Measurements from ENCODE around the gene FAM124B.
A peak's percentile ranks its signal among the peaks of the same experiment; 100 is the strongest.

The FAM124B gene

DNA sequence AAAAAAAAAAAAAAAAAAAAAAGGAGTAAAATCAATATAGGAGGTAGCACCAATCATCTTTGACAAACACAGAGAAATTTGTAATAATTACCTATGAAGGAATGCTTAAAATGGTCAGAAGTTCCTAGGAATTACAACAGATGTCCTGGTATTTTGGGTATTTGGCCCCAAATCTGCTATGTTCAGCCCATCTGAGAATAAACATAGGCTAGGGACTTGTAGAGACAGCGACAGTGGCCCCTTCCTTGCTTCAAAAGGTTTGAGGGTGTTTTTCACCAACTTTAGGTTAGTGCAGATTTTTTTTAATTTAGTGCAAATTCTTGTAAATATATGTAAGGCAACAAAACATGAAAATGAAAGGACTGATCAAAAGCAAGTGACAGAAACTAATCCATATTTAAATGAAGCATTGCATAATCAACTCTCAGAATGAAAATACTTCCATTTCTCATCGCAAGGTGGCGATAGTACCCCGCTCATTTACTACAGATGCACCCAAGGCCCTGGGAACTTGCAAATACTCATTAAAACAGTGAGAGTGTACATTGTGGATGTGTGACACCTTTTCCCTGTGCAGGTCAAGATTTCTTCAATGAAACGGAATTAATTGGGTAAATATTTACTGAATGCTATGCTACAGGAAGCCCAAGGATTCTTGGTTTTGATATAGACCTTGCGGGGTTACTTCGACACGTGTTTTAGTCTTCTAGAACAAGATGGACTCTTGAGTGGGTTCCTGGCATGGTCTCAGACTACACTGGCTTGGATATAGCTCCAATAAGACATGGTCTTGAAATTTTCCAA is 44.6 kb downstream of the FAM124B start:
- Mint-ChIP-seq H3K27ac (no peak overlapping the region), H3K4me3 (no peak overlapping the region), H3K36me3 (no peaks in the 10 kb centered on the region), H3K4me1 (no peaks in the 10 kb centered on the region), H3K27me3 (peaks cover 7% of the 10 kb centered on the region), H3K9me3 (no peaks in the 10 kb centered on the region)
- peak; percentile 88 for ATAC-seq (ENCODE audit: low read depth)
- peak; percentile 63 to 72 for DNase-seq (ENCODE audit: low spot score in 2 of 2)

DNA sequence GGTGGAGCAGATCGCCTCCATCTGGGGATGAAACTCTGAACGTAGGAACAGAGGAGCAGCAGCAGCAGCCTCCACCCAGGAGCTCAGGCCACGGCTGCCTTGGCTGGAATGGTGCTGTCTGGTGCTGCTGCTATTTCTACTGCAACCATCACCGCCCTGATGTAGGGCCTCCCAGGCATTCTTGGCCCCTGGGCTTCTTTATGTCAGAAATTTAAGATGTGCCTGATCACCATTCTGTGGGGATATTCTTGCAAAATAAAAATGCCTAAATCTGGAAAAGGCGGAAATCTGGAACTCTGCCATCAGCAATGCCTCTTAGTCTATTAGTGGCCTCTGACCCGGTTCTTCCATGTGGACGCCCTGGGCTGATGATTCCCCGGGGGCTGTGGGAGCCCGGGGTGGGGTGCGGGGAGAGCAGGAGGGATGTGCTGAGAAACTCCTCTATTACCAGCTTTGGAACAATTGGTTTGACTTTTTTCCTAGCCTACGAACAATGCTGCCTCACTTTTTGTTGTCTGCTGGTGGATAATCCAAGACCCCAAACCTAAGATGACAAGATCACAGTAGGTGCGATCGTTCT is 47.2 kb downstream of the FAM124B start:
- Mint-ChIP-seq H3K4me3 (no peak overlapping the region), H3K4me1 (no peaks in the 10 kb centered on the region), H3K27me3 (peaks cover 6% of the 10 kb centered on the region), H3K9me3 (no peaks in the 10 kb centered on the region), H3K27ac (no peak overlapping the region), H3K36me3 (no peaks in the 10 kb centered on the region)
- DNase-seq (ENCODE audit: low spot score in 2 of 2) (no peak), ATAC-seq (ENCODE audit: low read depth) (no peak)

DNA sequence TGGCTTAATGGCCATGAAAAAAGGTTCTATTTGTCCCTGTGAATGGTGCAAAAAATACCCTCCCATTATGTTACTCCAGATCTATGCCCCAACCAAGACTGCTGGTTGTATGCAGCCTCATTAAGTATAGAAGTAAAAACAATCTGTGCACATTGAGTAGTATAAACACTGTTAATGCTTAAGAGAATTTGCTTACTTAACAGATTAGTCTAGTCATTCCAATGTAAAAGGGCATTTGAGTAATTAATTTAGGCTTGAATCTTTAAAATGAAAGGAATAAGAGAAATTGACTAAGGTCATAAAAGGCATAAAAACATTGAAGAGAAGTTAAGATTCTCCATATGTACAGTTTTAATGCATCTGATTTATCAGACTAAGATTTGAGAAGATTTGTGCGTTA is 51.2 kb downstream of the FAM124B start:
- Mint-ChIP-seq H3K4me3 (no peak overlapping the region), H3K36me3 (peaks cover 5% of the 10 kb centered on the region), H3K9me3 (peaks cover 5% of the 10 kb centered on the region), H3K27ac (no peak overlapping the region), H3K4me1 (no peaks in the 10 kb centered on the region), H3K27me3 (peaks cover 8% of the 10 kb centered on the region)
- DNase-seq (ENCODE audit: low spot score in 2 of 2) (no peak), ATAC-seq (ENCODE audit: low read depth) (no peak)

DNA sequence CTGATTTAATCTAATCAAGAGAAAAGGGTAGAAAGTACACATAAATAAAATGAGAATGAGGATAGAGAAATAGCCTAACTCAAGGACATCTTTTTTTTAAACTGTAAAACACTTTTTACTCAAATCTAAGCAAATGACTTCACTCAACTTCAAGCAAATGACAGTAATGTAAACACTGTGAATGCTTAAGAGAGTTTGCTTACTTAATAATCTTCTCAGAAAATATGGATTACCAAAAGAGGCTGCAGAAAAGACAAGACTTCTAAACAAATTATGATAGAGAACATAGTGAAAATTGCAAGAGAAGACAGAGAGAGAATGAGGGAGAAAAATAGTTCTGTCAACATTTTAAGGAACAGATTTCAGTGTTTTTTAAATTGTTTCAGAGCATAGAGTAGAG is 52.5 kb downstream of the FAM124B start:
- H3K27me3 Mint-ChIP-seq: peaks cover 7% of the 10 kb centered on the region
- no peaks in the 10 kb centered on the region for H3K4me1 Mint-ChIP-seq
- H3K4me3 Mint-ChIP-seq: no peak overlapping the region
- H3K9me3 Mint-ChIP-seq: peaks cover 6% of the 10 kb centered on the region
- ATAC-seq (ENCODE audit: low read depth) (no peak), DNase-seq (ENCODE audit: low spot score in 2 of 2) (no peak)
- peaks cover 6% of the 10 kb centered on the region for H3K36me3 Mint-ChIP-seq
- no peak overlapping the region for H3K27ac Mint-ChIP-seq

DNA sequence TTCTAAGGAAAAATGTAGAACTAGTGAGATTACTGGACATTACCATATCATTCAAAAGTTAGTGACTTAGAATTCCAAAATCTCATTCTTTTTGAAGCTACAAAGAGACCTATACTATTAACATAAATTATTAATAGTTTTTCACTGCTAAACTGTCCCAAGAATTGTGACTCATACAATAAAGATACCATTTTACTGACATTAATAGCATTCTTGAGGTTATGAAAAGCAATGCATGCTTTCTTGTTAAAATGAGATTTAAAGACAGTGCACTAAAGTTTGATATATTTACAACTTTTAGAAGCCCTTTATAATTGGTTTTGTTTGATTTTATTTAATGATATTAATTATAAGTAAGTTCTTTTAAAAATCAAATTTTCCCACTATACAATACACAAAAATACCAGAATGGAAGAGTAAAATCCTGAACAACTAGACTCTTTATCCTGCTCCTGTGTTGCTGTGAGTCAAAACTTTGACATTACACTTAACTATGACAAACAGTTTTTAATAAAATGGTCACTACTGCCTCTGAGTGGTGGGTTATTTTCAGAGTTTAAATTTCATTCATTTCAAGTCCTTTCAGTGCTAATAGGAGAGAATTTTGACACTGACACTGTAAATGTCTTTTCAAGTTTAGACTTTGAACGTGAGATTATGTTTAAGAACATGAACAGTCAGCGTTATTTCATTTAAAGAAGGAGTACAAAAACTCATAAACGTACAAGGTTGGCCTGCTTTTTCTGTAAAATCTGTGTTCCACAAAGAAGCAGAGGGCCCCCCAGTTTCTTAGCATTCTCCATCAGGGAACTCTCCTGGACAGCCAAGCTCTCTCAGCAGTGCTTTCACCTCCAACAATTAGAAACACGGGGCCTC is 54.5 kb downstream of the FAM124B start:
- Mint-ChIP-seq H3K27me3 (peaks cover 6% of the 10 kb centered on the region), H3K9me3 (peaks cover 6% of the 10 kb centered on the region), H3K4me1 (no peaks in the 10 kb centered on the region), H3K36me3 (peaks cover 6% of the 10 kb centered on the region), H3K27ac (no peak overlapping the region), H3K4me3 (no peak overlapping the region)
- ATAC-seq (ENCODE audit: low read depth) (no peak), DNase-seq (ENCODE audit: low spot score in 2 of 2) (no peak)

DNA sequence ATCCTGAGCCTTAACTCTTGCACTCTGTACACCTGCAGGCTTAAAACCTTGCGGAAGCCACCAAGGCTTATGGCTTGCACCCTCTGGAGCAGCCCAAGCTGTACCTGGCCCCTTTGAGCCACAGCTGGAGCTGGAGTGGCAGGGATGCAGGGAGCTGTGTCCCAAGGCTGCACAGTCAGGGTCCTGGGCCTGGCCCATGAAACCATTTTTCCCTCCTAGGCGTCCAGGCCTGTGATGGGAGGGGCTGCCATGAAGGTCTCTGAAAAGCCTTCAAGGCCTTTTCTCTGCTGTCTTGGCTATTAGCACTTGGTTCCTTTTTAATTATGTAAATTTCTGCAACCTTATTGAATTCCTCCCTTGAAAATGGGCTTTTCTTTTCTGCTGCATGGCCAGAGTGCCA is 56.4 kb downstream of the FAM124B start:
- no peak for DNase-seq (ENCODE audit: low spot score in 2 of 2)
- no peak for ATAC-seq (ENCODE audit: low read depth)
- no peaks in the 10 kb centered on the region for H3K4me1 Mint-ChIP-seq
- no peak overlapping the region for H3K27ac Mint-ChIP-seq
- H3K27me3 Mint-ChIP-seq: peaks cover 6% of the 10 kb centered on the region
- peaks cover 6% of the 10 kb centered on the region for H3K36me3 Mint-ChIP-seq
- peaks cover 6% of the 10 kb centered on the region for H3K9me3 Mint-ChIP-seq
- no peak overlapping the region for H3K4me3 Mint-ChIP-seq

DNA sequence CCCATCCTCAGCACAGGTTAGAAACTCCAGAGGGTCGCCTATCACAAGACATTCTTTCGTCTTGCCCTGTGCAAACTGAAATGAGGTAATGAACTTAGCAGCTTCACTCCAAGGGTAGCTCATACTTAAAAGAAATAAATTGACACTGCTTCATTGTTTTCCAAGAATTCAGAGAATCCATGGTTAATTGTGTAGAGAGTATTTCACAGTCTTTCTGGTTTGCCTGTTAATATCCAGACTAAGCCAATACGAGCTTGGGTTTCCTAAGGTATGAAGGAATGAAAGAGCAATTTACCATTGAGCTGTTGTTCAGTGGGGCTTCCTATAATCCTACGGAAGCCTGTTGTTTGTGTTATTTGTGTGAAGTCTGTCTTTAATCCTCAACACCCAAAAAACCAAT is 58.7 kb downstream of the FAM124B start:
- no peak overlapping the region for H3K4me3 Mint-ChIP-seq
- H3K27me3 Mint-ChIP-seq: peaks cover 7% of the 10 kb centered on the region
- peaks cover 6% of the 10 kb centered on the region for H3K36me3 Mint-ChIP-seq
- no peak overlapping the region for H3K27ac Mint-ChIP-seq
- H3K9me3 Mint-ChIP-seq: peaks cover 6% of the 10 kb centered on the region
- DNase-seq (ENCODE audit: low spot score in 2 of 2): no peak
- H3K4me1 Mint-ChIP-seq: no peaks in the 10 kb centered on the region
- ATAC-seq (ENCODE audit: low read depth): no peak

DNA sequence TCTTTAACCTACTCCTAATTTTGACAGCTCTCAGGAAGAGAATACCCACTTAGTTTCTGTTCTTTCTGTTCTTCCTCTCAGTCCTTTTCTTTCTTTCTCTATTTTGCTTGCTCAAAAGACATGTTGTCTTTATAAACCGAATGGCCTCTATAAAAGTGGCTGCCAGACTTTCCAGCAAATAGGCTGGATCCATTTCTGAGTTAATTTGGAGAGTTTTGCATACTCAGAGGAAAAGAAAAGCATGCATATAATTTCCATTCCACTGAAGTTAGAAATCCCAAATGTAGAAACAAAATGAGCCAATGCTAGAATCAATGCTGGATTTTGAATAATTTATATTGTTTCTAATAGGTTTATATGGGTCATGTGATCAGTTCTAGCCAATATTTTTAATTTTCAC is 65.9 kb downstream of the FAM124B start:
- Mint-ChIP-seq H3K9me3 (peaks cover 1% of the 10 kb centered on the region), H3K4me3 (no peak overlapping the region), H3K36me3 (no peaks in the 10 kb centered on the region), H3K27ac (no peak overlapping the region), H3K27me3 (peaks cover 12% of the 10 kb centered on the region), H3K4me1 (no peaks in the 10 kb centered on the region)
- ATAC-seq (ENCODE audit: low read depth): no peak
- no peak for DNase-seq (ENCODE audit: low spot score in 2 of 2)

DNA sequence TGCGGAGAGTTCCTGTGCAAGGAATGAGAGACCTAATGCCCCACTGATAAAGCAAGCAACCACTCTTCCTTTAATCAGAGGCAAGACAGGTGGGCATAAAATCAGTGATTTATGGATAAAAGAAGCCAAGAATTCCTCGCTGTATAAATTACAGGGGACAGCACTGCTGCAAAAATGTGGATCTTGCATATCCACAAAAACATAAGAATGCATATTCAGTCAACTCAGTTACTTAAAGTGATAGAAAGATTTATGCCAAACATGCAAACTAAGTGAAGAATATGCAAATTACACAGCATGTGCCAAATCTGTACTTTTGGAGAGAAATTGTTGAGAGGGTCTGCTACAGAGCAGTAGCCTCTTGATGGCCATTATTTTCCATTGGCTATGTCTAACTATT is 67.2 kb downstream of the FAM124B start:
- Mint-ChIP-seq H3K4me3 (no peak overlapping the region), H3K9me3 (peaks cover 1% of the 10 kb centered on the region), H3K27me3 (peaks cover 15% of the 10 kb centered on the region), H3K27ac (no peak overlapping the region), H3K4me1 (no peaks in the 10 kb centered on the region), H3K36me3 (no peaks in the 10 kb centered on the region)
- DNase-seq (ENCODE audit: low spot score in 2 of 2): no peak
- ATAC-seq (ENCODE audit: low read depth): no peak

DNA sequence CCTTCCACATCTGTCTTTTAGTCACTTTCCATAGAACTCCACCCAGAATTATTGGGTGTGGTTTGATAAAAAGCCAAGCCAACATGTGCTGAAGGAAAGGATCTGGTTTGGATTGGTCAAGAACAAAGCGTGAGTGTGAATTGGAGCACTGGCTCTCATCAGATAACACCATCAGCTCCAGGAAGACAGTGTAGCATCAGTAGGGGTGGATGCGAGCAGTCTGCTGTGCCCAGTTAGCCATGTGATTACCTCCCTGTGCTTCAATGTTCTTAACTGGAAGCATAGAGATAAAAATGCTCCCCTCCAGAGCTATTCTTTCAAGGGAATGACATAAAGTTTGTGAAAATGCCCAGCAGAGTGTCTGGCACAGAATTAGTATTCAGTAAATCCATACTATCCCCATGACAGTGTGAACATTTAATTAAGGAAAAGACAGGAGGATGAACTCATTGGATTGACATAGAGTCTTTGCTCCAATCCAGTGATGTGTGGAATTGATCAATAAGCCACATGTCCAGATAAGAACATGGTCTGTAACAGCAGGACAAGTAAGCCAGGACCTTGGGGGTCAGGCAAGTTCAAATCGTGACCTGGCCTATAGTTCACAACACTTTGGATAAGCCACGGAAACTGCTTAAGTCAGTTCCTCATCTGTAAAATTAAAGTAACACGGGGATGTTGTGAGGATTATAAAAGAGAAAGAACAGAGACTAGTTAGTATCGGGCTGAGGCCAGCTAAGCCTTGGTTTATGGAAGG is 68.0 kb downstream of the FAM124B start:
- H3K9me3 Mint-ChIP-seq: peaks cover 1% of the 10 kb centered on the region
- H3K36me3 Mint-ChIP-seq: no peaks in the 10 kb centered on the region
- no peak for ATAC-seq (ENCODE audit: low read depth)
- H3K4me3 Mint-ChIP-seq: no peak overlapping the region
- no peaks in the 10 kb centered on the region for H3K4me1 Mint-ChIP-seq
- H3K27me3 Mint-ChIP-seq: peaks cover 15% of the 10 kb centered on the region
- H3K27ac Mint-ChIP-seq: no peak overlapping the region
- no peak for DNase-seq (ENCODE audit: low spot score in 2 of 2)

DNA sequence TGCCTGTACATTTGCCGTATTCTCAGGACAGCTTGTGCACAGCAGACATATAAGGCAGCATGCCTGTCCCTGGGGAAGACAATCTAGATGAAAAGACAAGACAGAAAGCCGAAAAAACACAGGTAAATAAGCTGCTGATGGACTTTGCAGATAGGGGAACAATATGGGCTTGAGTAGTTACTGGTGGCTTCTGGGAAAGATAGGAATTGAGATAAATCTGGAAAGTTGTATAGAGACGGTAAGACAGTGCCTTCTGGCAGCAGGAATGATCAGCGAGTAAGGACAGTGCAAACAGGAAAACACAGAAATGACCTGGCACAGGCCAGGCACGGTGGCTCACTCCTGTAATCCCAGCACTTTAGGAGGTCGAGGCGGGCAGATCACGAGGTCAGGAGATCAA is 70.2 kb downstream of the FAM124B start:
- peaks cover 1% of the 10 kb centered on the region for H3K9me3 Mint-ChIP-seq
- peaks cover 1% of the 10 kb centered on the region for H3K36me3 Mint-ChIP-seq
- ATAC-seq (ENCODE audit: low read depth) (no peak), DNase-seq (ENCODE audit: low spot score in 2 of 2) (no peak)
- no peak overlapping the region for H3K27ac Mint-ChIP-seq
- H3K4me1 Mint-ChIP-seq: no peaks in the 10 kb centered on the region
- peaks cover 23% of the 10 kb centered on the region for H3K27me3 Mint-ChIP-seq
- H3K4me3 Mint-ChIP-seq: no peak overlapping the region

DNA sequence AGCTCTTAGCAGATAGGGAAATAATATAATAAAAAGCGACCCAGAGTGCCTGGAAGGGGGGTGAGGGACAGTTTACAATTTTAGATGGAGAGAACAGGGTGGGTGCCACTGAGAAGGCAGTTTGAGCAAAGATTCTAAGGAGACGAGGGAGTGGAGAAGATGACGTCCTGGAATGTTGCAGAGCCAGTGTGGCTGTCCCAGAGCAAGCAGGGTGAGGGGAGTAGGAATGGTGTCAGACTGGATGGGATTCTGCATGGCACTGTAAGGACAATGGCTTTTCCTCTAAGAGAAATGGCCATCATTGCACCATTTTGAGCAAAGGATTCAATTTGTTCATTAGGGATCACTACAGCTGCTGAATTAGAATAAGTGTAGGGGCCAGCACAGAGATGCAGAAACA is 73.1 kb downstream of the FAM124B start:
- Mint-ChIP-seq H3K4me1 (no peaks in the 10 kb centered on the region), H3K4me3 (no peak overlapping the region), H3K36me3 (peaks cover 1% of the 10 kb centered on the region), H3K9me3 (no peaks in the 10 kb centered on the region), H3K27me3 (peaks cover 22% of the 10 kb centered on the region), H3K27ac (no peak overlapping the region)
- DNase-seq (ENCODE audit: low spot score in 2 of 2) (no peak), ATAC-seq (ENCODE audit: low read depth) (no peak)

Data from memory B cell (primary cell).